K562 (cell line): ENCODE results near the gene NTSR1. TPM values are rescaled to one million over a fixed set of nuclear protein-coding genes. Genes with fewer than 3 reads are reported as not detected.

Experiments
- ATAC-seq: fragments of 200-7000 bp; cut with Tn5 transposase; 3 replicates; pipeline ENCODE4 v1.9.1; 2020; ENCODE audit warnings: moderate library complexity
- BruUV-seq: library from RNA; stranded (reverse); fragments of 400-500 nt; replicated peaks from 2 replicates; lab custom pipeline; 2021; lab: Mats Ljungman, UMichigan
- CTCF ChIA-PET: fragments of 300-600 bp; formaldehyde crosslinking; extraction: SDS; loops from one replicate; lab custom pipeline; 2021; ENCODE audit warnings: low intra/inter-chr PET ratio; lab: Yijun Ruan, JAX
- POLR2A ChIA-PET: fragments of 300-600, 350-650 bp; sonication (Branson Sonifier 250); formaldehyde crosslinking; extraction: SDS; loops from one replicate; lab custom pipeline; 2021; ENCODE audit warnings: antibody characterized with exemption, inconsistent platforms; lab: Yijun Ruan, JAX
- DNase-seq, 4 experiments: peaks; one replicate each; pipeline versions ENCODE4 v3.0.0 to v3.0.0-alpha.2; 2011 to 2018; ENCODE audit warnings: low spot score in 3 of 4, mixed read lengths in 3 of 4; ENCODE audit errors: extremely low read depth in 1 of 4
- FAIRE-seq: peaks from 2 replicates; lab custom pipeline; 2011; peaks lifted over from hg19 to GRCh38; lab: Jason Lieb, UNC
- H2AFZ ChIP-seq: 2 replicates; pipeline ENCODE4 v1.6.0; 2011; ENCODE audit warnings: low read depth, low read length, control low read depth, inconsistent platforms
- H3K27ac ChIP-seq: fragments of 200-600 bp; 3 replicates; pipeline ENCODE4 v1.8.0; 2011; ENCODE audit warnings: low read depth, mild to moderate bottlenecking, control low read depth, inconsistent platforms, low read length, moderate library complexity, mixed read lengths; ENCODE audit errors: extremely low read depth
- H3K27me3 ChIP-seq, 2 experiments: fragments of 300-600 bp in 1 of 2; 2 replicates in 1 of 2; 3 replicates in 1 of 2; pipeline versions ENCODE4 v1.6.0 to v1.8.0; 2011; ENCODE audit warnings: inconsistent platforms in 2 of 2, low read length in 2 of 2, mild to moderate bottlenecking in 1 of 2, mixed read lengths in 1 of 2, moderate library complexity in 1 of 2; ENCODE audit not compliant: control insufficient read depth in 2 of 2, insufficient read depth in 2 of 2
- H3K36me3 ChIP-seq: fragments of 300-600 bp; 3 replicates; pipeline ENCODE4 v1.8.0; 2011; ENCODE audit warnings: mild to moderate bottlenecking, low read length, inconsistent platforms; ENCODE audit not compliant: control insufficient read depth, insufficient read depth
- H3K4me1 ChIP-seq, 2 experiments: fragments of 200-600 bp in 1 of 2; replicated peaks in 1 of 2; 2 replicates in 1 of 2; 3 replicates in 1 of 2; pipeline versions ENCODE4 v1.5.1 to v1.8.0; 2011; ENCODE audit warnings: inconsistent platforms in 2 of 2, low read length in 2 of 2, mild to moderate bottlenecking in 1 of 2, mixed read lengths in 1 of 2, moderate library complexity in 1 of 2; ENCODE audit not compliant: control insufficient read depth in 2 of 2, insufficient read depth in 2 of 2
- H3K4me2 ChIP-seq: 2 replicates; pipeline ENCODE4 v1.6.1; 2011; ENCODE audit warnings: low read length, control low read depth, inconsistent platforms, mixed read lengths; ENCODE audit not compliant: insufficient read depth
- H3K4me3 ChIP-seq: fragments of 200-600 bp; sonication (generic), shearing (Covaris generic); 2 replicates; pipeline ENCODE4 v1.5.1; 2016; ENCODE audit warnings: control low read depth, inconsistent platforms
- H3K79me2 ChIP-seq: fragments of 200-600 bp; 3 replicates; pipeline ENCODE4 v1.8.0; 2011; ENCODE audit warnings: low read length, inconsistent platforms; ENCODE audit not compliant: control insufficient read depth, insufficient read depth
- H3K9ac ChIP-seq, 2 experiments: 2 replicates each; pipeline versions ENCODE4 v1.6.0 to v1.6.1; 2011; ENCODE audit warnings: low read depth in 2 of 2, low read length in 2 of 2, control low read depth in 1 of 2, inconsistent platforms in 1 of 2, mild to moderate bottlenecking in 1 of 2, mixed read lengths in 1 of 2; ENCODE audit not compliant: insufficient read depth in 1 of 2
- H3K9me1 ChIP-seq: one replicate; pipeline ENCODE4 v1.6.0; 2011; ENCODE audit warnings: inconsistent platforms, mild to moderate bottlenecking, low read length, moderate library complexity; ENCODE audit not compliant: control insufficient read depth, insufficient read depth
- H3K9me3 ChIP-seq: replicated peaks from 2 replicates; pipeline ENCODE4 v1.5.1; 2011; ENCODE audit warnings: low read depth, low read length, inconsistent platforms; ENCODE audit not compliant: control insufficient read depth, insufficient read depth
- H4K20me1 ChIP-seq: replicated peaks from 2 replicates; pipeline ENCODE4 v1.6.1; 2011; ENCODE audit warnings: low read length, inconsistent platforms, mixed read lengths; ENCODE audit not compliant: control insufficient read depth, insufficient read depth
- E4F1 ChIP-seq: fragments of 250-450 bp; sonication (Bioruptor Pico); IDR thresholded peaks from 2 replicates; pipeline ENCODE4 v1.5.0; 2021; ENCODE audit warnings: mild to moderate bottlenecking, borderline replicate concordance
- HMGN3 ChIP-seq: IDR thresholded peaks from 2 replicates; pipeline ENCODE4 v1.6.1; 2011; ENCODE audit warnings: borderline replicate concordance, low read depth, mild to moderate bottlenecking, mixed read lengths, low read length; ENCODE audit not compliant: insufficient read length; ENCODE audit errors: extremely low read depth
- MCM3 ChIP-seq: fragments of 450-650 bp; IDR thresholded peaks from 2 replicates; pipeline ENCODE4 v1.6.1; 2016
- NFYB ChIP-seq: IDR thresholded peaks from 2 replicates; pipeline ENCODE4 v1.6.1; 2011; ENCODE audit warnings: mild to moderate bottlenecking, moderate library complexity; ENCODE audit not compliant: insufficient read length; ENCODE audit errors: extremely low read depth
- PRDM10 ChIP-seq: fragments of 450-650 bp; IDR thresholded peaks from 2 replicates; pipeline ENCODE4 v1.6.1; 2018; ENCODE audit not compliant: partially characterized antibody
- RAD21 ChIP-seq, 2 experiments: fragments of 250-450 bp in 1 of 2; fragments of 450-650 bp in 1 of 2; sonication (Bioruptor Pico) in 1 of 2; formaldehyde crosslinking in 1 of 2; IDR thresholded peaks in 1 of 2; conservative IDR thresholded peaks in 1 of 2; 2 replicates each; pipeline versions ENCODE4 v1.4.0 to v1.8.0; 2020 to 2022; ENCODE audit warnings: mild to moderate bottlenecking in 2 of 2, moderate library complexity in 1 of 2
- RCOR1 ChIP-seq, 2 experiments: IDR thresholded peaks; 2 replicates each; pipeline ENCODE4 v1.6.1; 2012; ENCODE audit warnings: low read depth in 2 of 2, low read length in 2 of 2, borderline replicate concordance in 1 of 2, improper control_type of control experiment in 1 of 2
- SP1 ChIP-seq: sonication (generic); formaldehyde crosslinking; IDR thresholded peaks from 2 replicates; pipeline ENCODE4 v1.8.1; 2022; ENCODE audit warnings: mild to moderate bottlenecking, missing genetic modification reagents
- WGBS: fragments of 100-300 bp; shearing (Covaris generic); methylation state at CpG from one replicate; pipeline ENCODE4 v1.1.6; 2016; ENCODE audit warnings: low coverage, mixed read lengths; ENCODE audit not compliant: insufficient coverage; ENCODE audit errors: missing lambda C conversion rate; 5-methylcytosine and 5-hydroxymethylcytosine counted together
- in situ Hi-C: fragments of 300-500 bp; cut with MboI; formaldehyde crosslinking; loops from 4 replicates; pipeline ENCODE4 v1.15.0; 2018; ENCODE audit warnings: inconsistent platforms, mixed read lengths
- intact Hi-C: fragments of 100-400 bp; cut with micrococcal nuclease; formaldehyde crosslinking; loops from 2 replicates; pipeline ENCODE4 v1.14.2; 2022
- polyA plus RNA-seq, 8 experiments: library from polyadenylated mRNA; depleted of rRNA in 4 of 8; stranded (reverse) in 5 of 8; unstranded in 3 of 8; fragments of >200 nt; fragmentation: Nextera tagmentation in 2 of 8; fragmentation: Illumina TruSeq in 1 of 8; extraction: Ambion mirVana in 2 of 8; extraction: Trizol in 1 of 8; gene quantifications; 2 replicates each; pipeline versions ENCODE4 v1.2.1 to v1.2.3, GENCODE V29; 2011 to 2014; ENCODE audit warnings: inconsistent platforms in 1 of 8, missing spikeins in 1 of 8
- total RNA-seq, 7 experiments: library from RNA; depleted of rRNA in 6 of 7; stranded (reverse); fragments of >200 nt in 6 of 7; fragmentation: Illumina TruSeq in 2 of 7; extraction: Trizol in 2 of 7; gene quantifications; 2 replicates each; pipeline versions ENCODE4 v1.2.1 to v1.2.3, GENCODE V29; 2011 to 2021; ENCODE audit warnings: low replicate concordance in 1 of 7
- TF ChIP-seq, protein P1 (sequence below), 3 experiments: IDR thresholded peaks in 2 of 3; conservative IDR thresholded peaks in 1 of 3; 2 replicates each; pipeline ENCODE4 v1.5.1; 2011 to 2012; ENCODE audit warnings: low read length in 3 of 3, mild to moderate bottlenecking in 3 of 3, control low read depth in 2 of 3, improper control_type of control experiment in 1 of 3, inconsistent platforms in 1 of 3, low read depth in 1 of 3, mixed read lengths in 1 of 3, moderate library complexity in 1 of 3; ENCODE audit not compliant: insufficient read depth in 2 of 3
- TF ChIP-seq, protein P2 (sequence below): fragments of 450-650 bp; IDR thresholded peaks from 2 replicates; pipeline ENCODE4 v1.6.1; 2016

The NTSR1 gene
- total and polyA plus RNA-seq, 9 of the 15 experiments (the other 6 are each of a cell fraction or from before 2014, with no cell fraction given), result 0.04 to 0.40 (median 0.13) TPM; not detected in 3

GRCh38 chr20:62782149-62782892 is 73.7 kb downstream of the NTSR1 start:
- DNase-seq (peak in 1 of 4 experiments; percentile 47), FAIRE-seq (peak; percentile 64), ATAC-seq (peak; percentile 79)
- Histone ChIP-seq H3K9me3 (no peaks in the 10 kb centered on the region), H3K36me3 (no peaks in the 10 kb centered on the region), H3K4me1 (peaks cover 0 to 39% of the 10 kb centered on the region in 2 experiments; a peak in 3 of 5 replicates), H3K9me1 (no peaks in the 10 kb centered on the region), H3K4me2 (no peak overlapping the region), H2AFZ (peak overlapping the region; percentile 12; the same call in 1 of the 2 replicates), H3K79me2 (no peaks in the 10 kb centered on the region), H3K27ac (no peak overlapping the region), H3K9ac (no peak overlapping the region), H3K4me3 (no peak overlapping the region), H4K20me1 (no peaks in the 10 kb centered on the region), H3K27me3 (no peaks in the 10 kb centered on the region)
- intact Hi-C loops (no loop called here), in situ Hi-C loops (no loop called here)
- ChIA-PET CTCF (no interaction called here), POLR2A (interaction anchor here (0.6 to 0.7 kb wide), 3 partner anchors 12 to 213 kb away, joined by 3 read pairs; no protein-coding TSS in a partner anchor)
- WGBS, result 38% methylated on average over 18 of the region's 18 CpGs
- no TSS peak for BruUV-seq
- TF ChIP-seq, protein P1, sequence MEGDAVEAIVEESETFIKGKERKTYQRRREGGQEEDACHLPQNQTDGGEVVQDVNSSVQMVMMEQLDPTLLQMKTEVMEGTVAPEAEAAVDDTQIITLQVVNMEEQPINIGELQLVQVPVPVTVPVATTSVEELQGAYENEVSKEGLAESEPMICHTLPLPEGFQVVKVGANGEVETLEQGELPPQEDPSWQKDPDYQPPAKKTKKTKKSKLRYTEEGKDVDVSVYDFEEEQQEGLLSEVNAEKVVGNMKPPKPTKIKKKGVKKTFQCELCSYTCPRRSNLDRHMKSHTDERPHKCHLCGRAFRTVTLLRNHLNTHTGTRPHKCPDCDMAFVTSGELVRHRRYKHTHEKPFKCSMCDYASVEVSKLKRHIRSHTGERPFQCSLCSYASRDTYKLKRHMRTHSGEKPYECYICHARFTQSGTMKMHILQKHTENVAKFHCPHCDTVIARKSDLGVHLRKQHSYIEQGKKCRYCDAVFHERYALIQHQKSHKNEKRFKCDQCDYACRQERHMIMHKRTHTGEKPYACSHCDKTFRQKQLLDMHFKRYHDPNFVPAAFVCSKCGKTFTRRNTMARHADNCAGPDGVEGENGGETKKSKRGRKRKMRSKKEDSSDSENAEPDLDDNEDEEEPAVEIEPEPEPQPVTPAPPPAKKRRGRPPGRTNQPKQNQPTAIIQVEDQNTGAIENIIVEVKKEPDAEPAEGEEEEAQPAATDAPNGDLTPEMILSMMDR (IDR thresholded peaks at IDR 0.05 in 2 of 3, conservative IDR thresholded peaks at IDR 0.05 in 1 of 3; ENCODE audit: insufficient read depth in 2 of 3, low read depth in 1 of 3, low read length in 3 of 3), result peak; percentile 49 to 58 (median 52); a peak in 4 of 6 replicates
- TF ChIP-seq RCOR1 (IDR thresholded peaks at IDR 0.05; ENCODE audit: borderline replicate concordance in 1 of 2, low read depth in 2 of 2, low read length in 2 of 2), result 0 out of 4 replicates have a peak, but pooled peaks of 1 of the 2 experiments have one; percentile 9
- TF ChIP-seq MCM3, result no peak
- no peak for TF ChIP-seq SP1
- TF ChIP-seq, protein P2, sequence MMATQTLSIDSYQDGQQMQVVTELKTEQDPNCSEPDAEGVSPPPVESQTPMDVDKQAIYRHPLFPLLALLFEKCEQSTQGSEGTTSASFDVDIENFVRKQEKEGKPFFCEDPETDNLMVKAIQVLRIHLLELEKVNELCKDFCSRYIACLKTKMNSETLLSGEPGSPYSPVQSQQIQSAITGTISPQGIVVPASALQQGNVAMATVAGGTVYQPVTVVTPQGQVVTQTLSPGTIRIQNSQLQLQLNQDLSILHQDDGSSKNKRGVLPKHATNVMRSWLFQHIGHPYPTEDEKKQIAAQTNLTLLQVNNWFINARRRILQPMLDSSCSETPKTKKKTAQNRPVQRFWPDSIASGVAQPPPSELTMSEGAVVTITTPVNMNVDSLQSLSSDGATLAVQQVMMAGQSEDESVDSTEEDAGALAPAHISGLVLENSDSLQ, result peak; percentile 32; the same call in 1 of the 2 replicates
- peak; percentile 25 for TF ChIP-seq PRDM10
- TF ChIP-seq E4F1, result no peak
- TF ChIP-seq RAD21 (CRISPR knock-in tag; conservative IDR thresholded peaks at IDR 0.05 in 1 of 2, IDR thresholded peaks at IDR 0.05 in 1 of 2), result peak in 1 of 2 experiments; percentile 43; a peak in 1 of 4 replicates
- peak; percentile 33 for TF ChIP-seq NFYB
- no peak for TF ChIP-seq HMGN3
